HCT116 (cell line): ENCODE results near the gene FGGY. TPM values are rescaled to one million over a fixed set of nuclear protein-coding genes. Genes with fewer than 3 reads are reported as not detected.

Experiments used
- ATAC-seq: fragments of 200-7000 bp; cut with Tn5 transposase; 2 replicates; pipeline ENCODE4 v1.9.1; 2020; ENCODE audit warnings: mild to moderate bottlenecking, moderate library complexity
- BruUV-seq: library from RNA; stranded (reverse); fragments of 400-500 nt; replicated peaks from 2 replicates; lab custom pipeline; 2021; lab: Mats Ljungman, UMichigan
- CTCF ChIA-PET: fragments of 300-600 bp; sonication (Branson Sonifier 250); formaldehyde crosslinking; loops from one replicate; lab custom pipeline; 2021; ENCODE audit warnings: antibody characterized with exemption; lab: Charles Lee
- POLR2A ChIA-PET: fragments of 300-600, 350-600 bp; sonication (Branson Sonifier 250); formaldehyde crosslinking; loops from one replicate; lab custom pipeline; 2021; ENCODE audit warnings: antibody characterized with exemption; lab: Charles Lee
- RAD21 ChIA-PET, 2 experiments: fragments of 300-600 bp; sonication (Branson Sonifier 250); formaldehyde crosslinking; loops; one replicate each; lab custom pipeline; 2023; ENCODE audit warnings: low total read pairs in 2 of 2; ENCODE audit not compliant: uncharacterized antibody in 2 of 2, unreplicated experiment in 2 of 2, low non-redundant PET in 1 of 2; lab: Charles Lee
- DNase-seq: peaks from one replicate; pipeline ENCODE4 v3.0.0-alpha.2; 2010; ENCODE audit warnings: low read depth, low spot score
- H2AFZ ChIP-seq: fragments of 200-600 bp; shearing (Covaris generic), sonication (generic); 2 replicates; pipeline ENCODE4 v1.6.1; 2017; ENCODE audit warnings: low read depth, mixed run types, mixed read lengths, antibody characterized with exemption, low read length; ENCODE audit not compliant: poor library complexity, severe bottlenecking
- H3K27ac ChIP-seq: 2 replicates; pipeline ENCODE4 v1.5.1; 2012; ENCODE audit warnings: low read depth, low read length
- H3K27me3 ChIP-seq: fragments of 200-600 bp; sonication (generic); 2 replicates; pipeline ENCODE4 v1.6.1; 2016; ENCODE audit warnings: mixed run types, low read length, mixed read lengths; ENCODE audit not compliant: insufficient read depth
- H3K36me3 ChIP-seq, 2 experiments: fragments of 200-500 bp in 1 of 2; fragments of 200-600 bp in 1 of 2; sonication (Bioruptor generic) in 1 of 2; sonication (generic) in 1 of 2; 2 replicates each; pipeline versions ENCODE4 v1.5.1 to v1.6.1; 2014 to 2016; ENCODE audit warnings: low read length in 2 of 2, inconsistent platforms in 1 of 2, mixed read lengths in 1 of 2, mixed run types in 1 of 2; ENCODE audit not compliant: insufficient read depth in 2 of 2, control insufficient read depth in 1 of 2
- H3K4me1 ChIP-seq, 2 experiments: fragments of 200-600 bp in 1 of 2; sonication (generic) in 1 of 2; 2 replicates each; pipeline versions ENCODE4 v1.5.1 to v1.6.1; 2012 to 2017; ENCODE audit warnings: low read length in 2 of 2, inconsistent platforms in 1 of 2, mild to moderate bottlenecking in 1 of 2, mixed read lengths in 1 of 2, mixed run types in 1 of 2, moderate library complexity in 1 of 2; ENCODE audit not compliant: insufficient read depth in 2 of 2, control insufficient read depth in 1 of 2
- H3K4me2 ChIP-seq: fragments of 200-600 bp; sonication (generic); 2 replicates; pipeline ENCODE4 v1.6.1; 2017; ENCODE audit warnings: mixed run types, low read length, mixed read lengths
- H3K4me3 ChIP-seq, 2 experiments: fragments of 200-600 bp in 1 of 2; sonication (generic) in 1 of 2; replicated peaks in 1 of 2; 2 replicates each; pipeline ENCODE4 v1.5.1; 2011 to 2016; ENCODE audit warnings: low read length in 2 of 2, control low read depth in 1 of 2, low read depth in 1 of 2, mild to moderate bottlenecking in 1 of 2, mixed read lengths in 1 of 2, mixed run types in 1 of 2
- H3K79me2 ChIP-seq: fragments of 200-600 bp; sonication (generic); 2 replicates; pipeline ENCODE4 v1.6.1; 2017; ENCODE audit warnings: mild to moderate bottlenecking, mixed run types, low read length, moderate library complexity, mixed read lengths; ENCODE audit not compliant: insufficient read depth
- H3K9ac ChIP-seq: fragments of 200-600 bp; sonication (generic); 2 replicates; pipeline ENCODE4 v1.6.1; 2016; ENCODE audit warnings: low read length, mixed read lengths
- H3K9me2 ChIP-seq: fragments of 200-600 bp; sonication (generic), shearing (Covaris generic); 2 replicates; pipeline ENCODE4 v1.6.1; 2017; ENCODE audit warnings: mixed run types, mild to moderate bottlenecking, moderate library complexity; ENCODE audit not compliant: insufficient read depth
- H3K9me3 ChIP-seq, 2 experiments: fragments of 200-500 bp in 1 of 2; fragments of 200-600 bp in 1 of 2; sonication (Bioruptor generic) in 1 of 2; sonication (generic) in 1 of 2; 2 replicates each; pipeline ENCODE4 v1.6.1; 2014 to 2017; ENCODE audit warnings: low read length in 2 of 2, mixed read lengths in 2 of 2, inconsistent platforms in 1 of 2, low read depth in 1 of 2, mild to moderate bottlenecking in 1 of 2, mixed run types in 1 of 2, moderate library complexity in 1 of 2; ENCODE audit not compliant: control insufficient read depth in 1 of 2, insufficient read depth in 1 of 2
- H4K20me1 ChIP-seq: fragments of 200-600 bp; sonication (generic), shearing (Covaris generic); 2 replicates; pipeline ENCODE4 v1.6.1; 2017; ENCODE audit warnings: mixed run types, mild to moderate bottlenecking, moderate library complexity; ENCODE audit not compliant: insufficient read depth
- CBX3 ChIP-seq: IDR thresholded peaks from 2 replicates; pipeline ENCODE4 v1.6.1; 2012; ENCODE audit warnings: low read depth
- ELF1 ChIP-seq: IDR thresholded peaks from 2 replicates; pipeline ENCODE4 v1.6.1; 2012; ENCODE audit warnings: low read depth, borderline replicate concordance
- EZH2phosphoT487 ChIP-seq: fragments of 200-600 bp; IDR thresholded peaks from 2 replicates; pipeline ENCODE4 v1.6.1; 2018; ENCODE audit warnings: antibody characterized with exemption, borderline replicate concordance
- RAD21 ChIP-seq: IDR thresholded peaks from 2 replicates; pipeline ENCODE4 v1.6.1; 2012; ENCODE audit warnings: low read depth, mild to moderate bottlenecking
- SP1 ChIP-seq: IDR thresholded peaks from 2 replicates; pipeline ENCODE4 v1.6.1; 2012; ENCODE audit warnings: low read depth
- SRF ChIP-seq: IDR thresholded peaks from 2 replicates; pipeline ENCODE4 v1.6.1; 2012; ENCODE audit warnings: low read depth
- YY1 ChIP-seq: IDR thresholded peaks from 2 replicates; pipeline ENCODE4 v1.6.1; 2011; ENCODE audit warnings: low read length, low read depth, moderate library complexity, mild to moderate bottlenecking; ENCODE audit not compliant: insufficient replicate concordance; ENCODE audit errors: extremely low read depth
- ZFX ChIP-seq: fragments of 450-650 bp; IDR thresholded peaks from 2 replicates; pipeline ENCODE4 v1.6.1; 2017
- ZNF274 ChIP-seq: fragments of 200-500 bp; sonication (Bioruptor generic); IDR thresholded peaks from 2 replicates; pipeline ENCODE4 v1.6.1; 2014; ENCODE audit warnings: mild to moderate bottlenecking, low read depth, low read length, inconsistent platforms
- intact Hi-C: fragments of 100-400 bp; cut with micrococcal nuclease; formaldehyde crosslinking; loops from 2 replicates; pipeline ENCODE4 v1.10.0; 2022
- total RNA-seq: library from RNA; stranded (reverse); gene quantifications from one replicate; pipeline ENCODE4 v1.2.1, GENCODE V29; 2021; ENCODE audit not compliant: unreplicated experiment
- TF ChIP-seq, protein P1 (sequence below): IDR thresholded peaks from 2 replicates; pipeline ENCODE4 v1.6.1; 2011; ENCODE audit warnings: mild to moderate bottlenecking, low read length, moderate library complexity; ENCODE audit not compliant: insufficient replicate concordance; ENCODE audit errors: extremely low read depth
- TF ChIP-seq, protein P2 (sequence below): IDR thresholded peaks from 2 replicates; pipeline ENCODE4 v1.6.1; 2012

Gene FGGY
- total RNA-seq, 1 experiment from 2014 or later = 10.6 TPM

DNA sequence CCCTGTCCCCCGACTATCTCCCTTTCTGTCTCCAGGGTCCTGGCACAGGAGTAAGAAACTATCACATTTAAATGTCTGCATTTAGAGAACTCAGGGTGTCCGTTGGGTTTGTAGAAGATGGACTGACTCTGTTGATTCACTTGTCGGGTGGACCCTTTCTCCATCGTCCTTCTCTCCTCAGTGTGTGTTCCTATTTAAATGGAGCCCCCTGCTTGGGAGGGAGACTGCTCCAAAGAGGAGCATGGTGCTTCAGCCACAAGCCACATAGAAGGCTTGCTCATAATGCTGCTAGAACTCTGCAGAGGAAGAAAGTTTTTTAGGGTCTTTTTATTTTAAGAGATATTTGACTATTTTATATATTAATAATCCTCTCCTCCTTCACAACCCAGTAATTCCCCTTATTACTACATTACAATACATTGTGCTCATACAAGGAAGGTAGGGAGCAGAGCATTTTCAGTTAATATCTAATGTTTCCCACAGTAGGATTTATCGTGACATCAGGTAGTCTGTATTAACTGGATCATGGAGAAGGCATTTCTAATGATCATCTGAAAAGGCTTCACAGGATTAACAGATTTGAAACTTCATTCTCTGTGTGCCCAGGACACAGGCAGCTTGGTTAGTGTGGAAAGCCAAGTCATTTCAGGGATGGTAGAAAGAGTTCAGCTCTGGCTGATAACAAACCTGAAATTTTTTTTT lies 13.8 kb downstream of the FGGY start (continued):
- TF ChIP-seq, protein P1, sequence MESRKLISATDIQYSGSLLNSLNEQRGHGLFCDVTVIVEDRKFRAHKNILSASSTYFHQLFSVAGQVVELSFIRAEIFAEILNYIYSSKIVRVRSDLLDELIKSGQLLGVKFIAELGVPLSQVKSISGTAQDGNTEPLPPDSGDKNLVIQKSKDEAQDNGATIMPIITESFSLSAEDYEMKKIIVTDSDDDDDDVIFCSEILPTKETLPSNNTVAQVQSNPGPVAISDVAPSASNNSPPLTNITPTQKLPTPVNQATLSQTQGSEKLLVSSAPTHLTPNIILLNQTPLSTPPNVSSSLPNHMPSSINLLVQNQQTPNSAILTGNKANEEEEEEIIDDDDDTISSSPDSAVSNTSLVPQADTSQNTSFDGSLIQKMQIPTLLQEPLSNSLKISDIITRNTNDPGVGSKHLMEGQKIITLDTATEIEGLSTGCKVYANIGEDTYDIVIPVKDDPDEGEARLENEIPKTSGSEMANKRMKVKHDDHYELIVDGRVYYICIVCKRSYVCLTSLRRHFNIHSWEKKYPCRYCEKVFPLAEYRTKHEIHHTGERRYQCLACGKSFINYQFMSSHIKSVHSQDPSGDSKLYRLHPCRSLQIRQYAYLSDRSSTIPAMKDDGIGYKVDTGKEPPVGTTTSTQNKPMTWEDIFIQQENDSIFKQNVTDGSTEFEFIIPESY = no peak
- no peak for TF ChIP-seq ELF1
- no peak for TF ChIP-seq YY1
- no peak for TF ChIP-seq CBX3

DNA sequence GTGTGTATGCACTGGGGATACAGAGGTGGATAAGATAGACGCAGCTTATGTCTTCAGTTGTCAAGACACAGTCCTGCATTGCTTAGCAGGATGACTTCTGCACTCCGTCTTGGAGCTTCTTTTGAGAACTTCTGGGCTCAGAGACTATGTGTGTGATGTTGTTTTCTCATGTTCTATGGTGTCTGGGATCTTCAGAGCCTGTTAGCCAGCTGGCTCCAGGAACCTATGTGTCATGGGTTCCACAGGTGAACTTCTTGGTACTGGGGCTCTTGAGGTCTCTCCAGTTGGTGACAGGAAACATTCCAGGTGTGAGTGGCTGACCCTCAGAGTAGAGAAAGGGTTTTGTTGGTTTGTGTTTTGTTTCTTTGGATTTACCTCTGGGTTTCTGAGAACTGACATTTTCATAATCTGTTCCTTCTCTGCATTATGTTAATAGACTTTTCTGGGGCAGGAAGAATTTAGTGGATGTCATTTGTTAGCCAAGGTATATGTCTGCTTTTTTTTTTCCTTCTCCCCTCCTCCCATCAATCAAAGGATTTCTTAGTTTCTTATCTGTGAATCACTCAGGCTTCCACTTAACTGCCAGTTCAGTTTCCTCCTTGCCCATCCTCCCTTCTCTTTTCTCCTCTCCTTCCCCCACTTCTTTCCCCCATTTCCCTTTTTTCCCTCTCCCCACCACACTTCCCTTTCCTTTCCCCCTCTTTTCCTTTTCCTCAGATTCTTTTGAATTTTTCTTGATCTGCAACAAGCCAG lies 18.1 kb downstream of the FGGY start:
- no peaks in the 10 kb centered on the region for H3K9me2 ChIP-seq
- peaks cover 0 to 3% of the 10 kb centered on the region in 2 experiments; a peak in 1 of 4 replicates for H3K4me1 ChIP-seq
- no peaks in the 10 kb centered on the region for H3K36me3 ChIP-seq
- ChIA-PET RAD21 (no interaction called here), POLR2A (no interaction called here), CTCF (no interaction called here)
- H4K20me1 ChIP-seq = no peaks in the 10 kb centered on the region
- H3K27me3 ChIP-seq = no peaks in the 10 kb centered on the region
- DNase-seq = no peak
- intact Hi-C loops = no loop called here
- no peaks in the 10 kb centered on the region for H3K9me3 ChIP-seq
- no peak overlapping the region for H2AFZ ChIP-seq
- H3K9ac ChIP-seq = no peak overlapping the region
- no peak overlapping the region for H3K27ac ChIP-seq
- H3K4me3 ChIP-seq = no peak overlapping the region
- no peak for ATAC-seq
- H3K4me2 ChIP-seq = no peak overlapping the region
- H3K79me2 ChIP-seq = no peaks in the 10 kb centered on the region
- BruUV-seq = no TSS peak
- no peak for TF ChIP-seq YY1
- no peak for TF ChIP-seq RAD21
- no peak for TF ChIP-seq EZH2phosphoT487
- TF ChIP-seq ZNF274 = no peak
- TF ChIP-seq, protein P2, sequence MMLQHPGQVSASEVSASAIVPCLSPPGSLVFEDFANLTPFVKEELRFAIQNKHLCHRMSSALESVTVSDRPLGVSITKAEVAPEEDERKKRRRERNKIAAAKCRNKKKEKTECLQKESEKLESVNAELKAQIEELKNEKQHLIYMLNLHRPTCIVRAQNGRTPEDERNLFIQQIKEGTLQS = no peak
- TF ChIP-seq SP1 = no peak
- TF ChIP-seq ZFX = no peak
- TF ChIP-seq SRF = no peak
- TF ChIP-seq CBX3 = no peak
